ENCODE measurements around the gene ADGRB2.

ADGRB2 gene, protein sequence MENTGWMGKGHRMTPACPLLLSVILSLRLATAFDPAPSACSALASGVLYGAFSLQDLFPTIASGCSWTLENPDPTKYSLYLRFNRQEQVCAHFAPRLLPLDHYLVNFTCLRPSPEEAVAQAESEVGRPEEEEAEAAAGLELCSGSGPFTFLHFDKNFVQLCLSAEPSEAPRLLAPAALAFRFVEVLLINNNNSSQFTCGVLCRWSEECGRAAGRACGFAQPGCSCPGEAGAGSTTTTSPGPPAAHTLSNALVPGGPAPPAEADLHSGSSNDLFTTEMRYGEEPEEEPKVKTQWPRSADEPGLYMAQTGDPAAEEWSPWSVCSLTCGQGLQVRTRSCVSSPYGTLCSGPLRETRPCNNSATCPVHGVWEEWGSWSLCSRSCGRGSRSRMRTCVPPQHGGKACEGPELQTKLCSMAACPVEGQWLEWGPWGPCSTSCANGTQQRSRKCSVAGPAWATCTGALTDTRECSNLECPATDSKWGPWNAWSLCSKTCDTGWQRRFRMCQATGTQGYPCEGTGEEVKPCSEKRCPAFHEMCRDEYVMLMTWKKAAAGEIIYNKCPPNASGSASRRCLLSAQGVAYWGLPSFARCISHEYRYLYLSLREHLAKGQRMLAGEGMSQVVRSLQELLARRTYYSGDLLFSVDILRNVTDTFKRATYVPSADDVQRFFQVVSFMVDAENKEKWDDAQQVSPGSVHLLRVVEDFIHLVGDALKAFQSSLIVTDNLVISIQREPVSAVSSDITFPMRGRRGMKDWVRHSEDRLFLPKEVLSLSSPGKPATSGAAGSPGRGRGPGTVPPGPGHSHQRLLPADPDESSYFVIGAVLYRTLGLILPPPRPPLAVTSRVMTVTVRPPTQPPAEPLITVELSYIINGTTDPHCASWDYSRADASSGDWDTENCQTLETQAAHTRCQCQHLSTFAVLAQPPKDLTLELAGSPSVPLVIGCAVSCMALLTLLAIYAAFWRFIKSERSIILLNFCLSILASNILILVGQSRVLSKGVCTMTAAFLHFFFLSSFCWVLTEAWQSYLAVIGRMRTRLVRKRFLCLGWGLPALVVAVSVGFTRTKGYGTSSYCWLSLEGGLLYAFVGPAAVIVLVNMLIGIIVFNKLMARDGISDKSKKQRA (N-terminal part only)

GRCh38 chr1:31764312-31765040 is at the start of gene ADGRB2:
TSS of gene ADGRB2 (minus strand) at chr1:31764340. CDS start at chr1:31757221, 7,119 bp downstream.
- no peaks in the 10 kb centered on the region for H3K9me3 ChIP-seq (ENCODE audit: insufficient read depth, low read length, severe bottlenecking)
- H3K27ac ChIP-seq (ENCODE audit: low read length) = peak within 1 kb of the TSS; percentile 29; the same call in 1 of the 2 replicates
- ATAC-seq (ENCODE audit: insufficient read depth, low read depth) (peak; percentile 57), DNase-seq (peak; percentile 70)
- H3K4me3 ChIP-seq (ENCODE audit: low read depth in 1 of 2, low read length in 2 of 2) = peak within 1 kb of the TSS; percentile 63 to 73
- peaks cover 36% of the 10 kb centered on the region for H4K20me1 ChIP-seq (ENCODE audit: insufficient read depth, low read length)
- H3K27me3 ChIP-seq (ENCODE audit: insufficient read depth, low read length, poor library complexity) = peaks cover 44% of the 10 kb centered on the region
- peaks cover 4% of the 10 kb centered on the region for H3K79me2 ChIP-seq (ENCODE audit: insufficient read depth, low read length)
- peak within 1 kb of the TSS; percentile 87 for H3K4me2 ChIP-seq (ENCODE audit: insufficient read depth, low read length)
- H3K36me3 ChIP-seq (ENCODE audit: insufficient read depth, low read length) = no peaks in the 10 kb centered on the region; the same call in 1 of the 2 replicates
- peak within 1 kb of the TSS; percentile 70 for H3K9ac ChIP-seq (ENCODE audit: low read depth, low read length)
- peak within 1 kb of the TSS; percentile 50 for H2AFZ ChIP-seq (ENCODE audit: low read depth, low read length)
- H3K4me1 ChIP-seq (ENCODE audit: insufficient read depth, low read length) = peaks cover 46% of the 10 kb centered on the region
- TF ChIP-seq EZH2 (IDR thresholded peaks at IDR 0.05; ENCODE audit: borderline replicate concordance, low read depth, low read length, severe bottlenecking) = peak; percentile 85
- TF ChIP-seq, protein P1, sequence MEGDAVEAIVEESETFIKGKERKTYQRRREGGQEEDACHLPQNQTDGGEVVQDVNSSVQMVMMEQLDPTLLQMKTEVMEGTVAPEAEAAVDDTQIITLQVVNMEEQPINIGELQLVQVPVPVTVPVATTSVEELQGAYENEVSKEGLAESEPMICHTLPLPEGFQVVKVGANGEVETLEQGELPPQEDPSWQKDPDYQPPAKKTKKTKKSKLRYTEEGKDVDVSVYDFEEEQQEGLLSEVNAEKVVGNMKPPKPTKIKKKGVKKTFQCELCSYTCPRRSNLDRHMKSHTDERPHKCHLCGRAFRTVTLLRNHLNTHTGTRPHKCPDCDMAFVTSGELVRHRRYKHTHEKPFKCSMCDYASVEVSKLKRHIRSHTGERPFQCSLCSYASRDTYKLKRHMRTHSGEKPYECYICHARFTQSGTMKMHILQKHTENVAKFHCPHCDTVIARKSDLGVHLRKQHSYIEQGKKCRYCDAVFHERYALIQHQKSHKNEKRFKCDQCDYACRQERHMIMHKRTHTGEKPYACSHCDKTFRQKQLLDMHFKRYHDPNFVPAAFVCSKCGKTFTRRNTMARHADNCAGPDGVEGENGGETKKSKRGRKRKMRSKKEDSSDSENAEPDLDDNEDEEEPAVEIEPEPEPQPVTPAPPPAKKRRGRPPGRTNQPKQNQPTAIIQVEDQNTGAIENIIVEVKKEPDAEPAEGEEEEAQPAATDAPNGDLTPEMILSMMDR (IDR thresholded peaks at IDR 0.05; ENCODE audit: borderline replicate concordance, extremely low read depth, low read length, poor library complexity, severe bottlenecking) = peak; percentile 21

GRCh38 chr1:31812158-31812829 is 48.2 kb upstream of the ADGRB2 start:
- H3K27me3 ChIP-seq (ENCODE audit: insufficient read depth, low read length, poor library complexity) = no peaks in the 10 kb centered on the region
- no peaks in the 10 kb centered on the region for H3K9me3 ChIP-seq (ENCODE audit: insufficient read depth, low read length, severe bottlenecking)
- H3K4me1 ChIP-seq (ENCODE audit: insufficient read depth, low read length) = no peaks in the 10 kb centered on the region
- H3K36me3 ChIP-seq (ENCODE audit: insufficient read depth, low read length) = no peaks in the 10 kb centered on the region
- DNase-seq (no peak), ATAC-seq (ENCODE audit: insufficient read depth, low read depth) (no peak)
- H3K4me3 ChIP-seq (ENCODE audit: low read depth in 1 of 2, low read length in 2 of 2) = no peak overlapping the region
- H3K27ac ChIP-seq (ENCODE audit: low read length) = no peak overlapping the region
- no peaks in the 10 kb centered on the region for H3K79me2 ChIP-seq (ENCODE audit: insufficient read depth, low read length)
- no peak overlapping the region for H3K4me2 ChIP-seq (ENCODE audit: insufficient read depth, low read length)
- TF ChIP-seq EZH2 (IDR thresholded peaks at IDR 0.05; ENCODE audit: borderline replicate concordance, low read depth, low read length, severe bottlenecking) = no peak
- TF ChIP-seq, protein P1 (IDR thresholded peaks at IDR 0.05; ENCODE audit: borderline replicate concordance, extremely low read depth, low read length, poor library complexity, severe bottlenecking) = no peak
- no peak overlapping the region for H2AFZ ChIP-seq (ENCODE audit: low read depth, low read length)
- H3K9ac ChIP-seq (ENCODE audit: low read depth, low read length) = no peak overlapping the region
- no peaks in the 10 kb centered on the region for H4K20me1 ChIP-seq (ENCODE audit: insufficient read depth, low read length)

DNA sequence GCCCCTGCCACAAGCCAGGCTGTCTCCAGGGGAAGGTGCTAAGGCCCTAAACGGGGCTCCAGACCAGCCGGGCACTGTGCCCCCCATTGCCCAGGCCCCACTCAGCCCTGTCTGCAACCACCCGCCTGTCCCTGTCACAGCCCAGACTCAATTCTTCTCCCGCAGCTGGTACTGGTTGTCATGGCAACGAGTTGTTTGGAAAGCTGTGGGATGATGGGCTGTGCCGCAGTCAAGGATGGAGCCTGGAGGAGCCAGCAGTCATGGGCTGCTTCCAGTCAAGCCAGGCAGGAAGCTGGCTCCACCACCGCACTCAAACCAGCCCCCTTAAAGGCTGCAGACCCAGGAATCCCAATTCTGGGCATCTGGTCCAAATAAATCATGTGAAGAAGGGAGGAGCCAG is 47.5 kb upstream of the ADGRB2 start:
- no peaks in the 10 kb centered on the region for H3K27me3 ChIP-seq (ENCODE audit: insufficient read depth, low read length, poor library complexity)
- TF ChIP-seq, protein P1 (IDR thresholded peaks at IDR 0.05; ENCODE audit: borderline replicate concordance, extremely low read depth, low read length, poor library complexity, severe bottlenecking) = no peak
- no peak for TF ChIP-seq EZH2 (IDR thresholded peaks at IDR 0.05; ENCODE audit: borderline replicate concordance, low read depth, low read length, severe bottlenecking)
- no peak overlapping the region for H3K9ac ChIP-seq (ENCODE audit: low read depth, low read length)
- H2AFZ ChIP-seq (ENCODE audit: low read depth, low read length) = no peak overlapping the region
- ATAC-seq (ENCODE audit: insufficient read depth, low read depth) (no peak), DNase-seq (no peak)
- H3K79me2 ChIP-seq (ENCODE audit: insufficient read depth, low read length) = no peaks in the 10 kb centered on the region
- H3K9me3 ChIP-seq (ENCODE audit: insufficient read depth, low read length, severe bottlenecking) = no peaks in the 10 kb centered on the region
- H3K4me2 ChIP-seq (ENCODE audit: insufficient read depth, low read length) = no peak overlapping the region
- no peak overlapping the region for H3K27ac ChIP-seq (ENCODE audit: low read length)
- no peaks in the 10 kb centered on the region for H3K4me1 ChIP-seq (ENCODE audit: insufficient read depth, low read length)
- H4K20me1 ChIP-seq (ENCODE audit: insufficient read depth, low read length) = no peaks in the 10 kb centered on the region
- no peak overlapping the region for H3K4me3 ChIP-seq (ENCODE audit: low read depth in 1 of 2, low read length in 2 of 2)
- H3K36me3 ChIP-seq (ENCODE audit: insufficient read depth, low read length) = no peaks in the 10 kb centered on the region

Data from DND-41 (cell line).